Thoracic aorta (tissue), 2 donors: Measurements from ENCODE around the gene ZNF100. TPM values are rescaled to one million over a fixed set of nuclear protein-coding genes. Genes with fewer than 3 reads are reported as not detected.
"Not testable (repeated sequence)": the region's sequence is repeated elsewhere in the genome, so short reads cannot be mapped to it uniquely, and the experiment has no call there.

Source experiments
- ATAC-seq: fragments of 150-250 bp; one replicate; pipeline ENCODE4 v1.8.0; 2017; ENCODE audit warnings: low read depth; ENCODE audit not compliant: insufficient number of reproducible peaks, low FRiP score
- DNase-seq: peaks from one replicate; pipeline ENCODE4 v3.0.0-alpha.2; 2020; ENCODE audit warnings: low spot score
- H3K27ac ChIP-seq, 2 donors: fragments of 200-600 bp; sonication (generic); 1 replicate in 1 of 2; 2 replicates in 1 of 2; pipeline ENCODE4 v1.5.1; 2016; ENCODE audit warnings: mild to moderate bottlenecking in 2 of 2, moderate library complexity in 2 of 2
- H3K27me3 ChIP-seq: fragments of 200-600 bp; sonication (generic); replicated peaks from 2 replicates; pipeline ENCODE4 v1.6.0; 2016; ENCODE audit warnings: mild to moderate bottlenecking; ENCODE audit not compliant: insufficient read depth
- H3K36me3 ChIP-seq: fragments of 200-600 bp; sonication (generic); one replicate; pipeline ENCODE4 v1.5.1; 2016
- H3K4me1 ChIP-seq, 2 donors: fragments of 200-600 bp; sonication (generic); 1 replicate in 1 of 2; 2 replicates in 1 of 2; pipeline versions ENCODE4 v1.5.1 to v1.6.0; 2016; ENCODE audit warnings: low read depth in 2 of 2, mild to moderate bottlenecking in 1 of 2; ENCODE audit not compliant: control insufficient read depth in 1 of 2
- H3K4me3 ChIP-seq: fragments of 200-600 bp; sonication (generic); 2 replicates; pipeline ENCODE4 v1.5.1; 2016; ENCODE audit warnings: mild to moderate bottlenecking
- H3K9me3 ChIP-seq: fragments of 200-600 bp; sonication (generic); 2 replicates; pipeline ENCODE4 v1.5.1; 2016
- total RNA-seq, 2 donors: library from RNA; depleted of rRNA; stranded (reverse); fragments of >200 nt; gene quantifications; one replicate each; pipeline versions ENCODE4 v1.1.0 to v1.2.3, GENCODE V29; 2016
- TF ChIP-seq, protein P1 (sequence below): fragments of 200-600 bp; sonication (generic); IDR thresholded peaks from one replicate; pipeline ENCODE4 v1.5.1; 2019; ENCODE audit warnings: antibody characterized with exemption

The ZNF100 gene
- total RNA-seq, 2 donors from 2014 or later, result 6.6 to 9.1 TPM

DNA sequence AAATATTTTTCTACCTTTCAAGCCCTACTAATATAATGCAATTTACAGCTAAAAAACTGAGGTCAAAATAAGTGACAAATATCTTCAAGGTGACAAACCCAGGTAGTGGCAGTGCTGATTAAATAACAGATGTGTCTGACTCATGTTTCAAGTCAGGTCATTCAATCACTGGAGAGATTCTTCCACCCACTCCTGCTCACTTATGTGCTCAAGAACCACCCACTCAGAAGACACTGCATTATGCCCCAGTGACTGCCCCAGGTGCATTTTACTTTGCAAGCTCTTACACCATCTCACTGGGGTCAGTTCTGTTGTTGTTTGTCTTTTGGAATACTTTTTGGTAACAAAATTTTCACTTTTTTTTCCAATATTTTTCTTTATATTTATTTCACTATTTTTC, 2.2 kb downstream of the ZNF100 start:
- TF ChIP-seq, protein P1, sequence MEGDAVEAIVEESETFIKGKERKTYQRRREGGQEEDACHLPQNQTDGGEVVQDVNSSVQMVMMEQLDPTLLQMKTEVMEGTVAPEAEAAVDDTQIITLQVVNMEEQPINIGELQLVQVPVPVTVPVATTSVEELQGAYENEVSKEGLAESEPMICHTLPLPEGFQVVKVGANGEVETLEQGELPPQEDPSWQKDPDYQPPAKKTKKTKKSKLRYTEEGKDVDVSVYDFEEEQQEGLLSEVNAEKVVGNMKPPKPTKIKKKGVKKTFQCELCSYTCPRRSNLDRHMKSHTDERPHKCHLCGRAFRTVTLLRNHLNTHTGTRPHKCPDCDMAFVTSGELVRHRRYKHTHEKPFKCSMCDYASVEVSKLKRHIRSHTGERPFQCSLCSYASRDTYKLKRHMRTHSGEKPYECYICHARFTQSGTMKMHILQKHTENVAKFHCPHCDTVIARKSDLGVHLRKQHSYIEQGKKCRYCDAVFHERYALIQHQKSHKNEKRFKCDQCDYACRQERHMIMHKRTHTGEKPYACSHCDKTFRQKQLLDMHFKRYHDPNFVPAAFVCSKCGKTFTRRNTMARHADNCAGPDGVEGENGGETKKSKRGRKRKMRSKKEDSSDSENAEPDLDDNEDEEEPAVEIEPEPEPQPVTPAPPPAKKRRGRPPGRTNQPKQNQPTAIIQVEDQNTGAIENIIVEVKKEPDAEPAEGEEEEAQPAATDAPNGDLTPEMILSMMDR, result no peak
- Histone ChIP-seq H3K27me3 (no peaks in the 10 kb centered on the region), H3K9me3 (no peaks in the 10 kb centered on the region), H3K27ac (no peak overlapping the region), H3K36me3 (peaks cover 4% of the 10 kb centered on the region), H3K4me3 (no peak overlapping the region), H3K4me1 (no peaks in the 10 kb centered on the region)
- ATAC-seq (no peak), DNase-seq (no peak)

DNA sequence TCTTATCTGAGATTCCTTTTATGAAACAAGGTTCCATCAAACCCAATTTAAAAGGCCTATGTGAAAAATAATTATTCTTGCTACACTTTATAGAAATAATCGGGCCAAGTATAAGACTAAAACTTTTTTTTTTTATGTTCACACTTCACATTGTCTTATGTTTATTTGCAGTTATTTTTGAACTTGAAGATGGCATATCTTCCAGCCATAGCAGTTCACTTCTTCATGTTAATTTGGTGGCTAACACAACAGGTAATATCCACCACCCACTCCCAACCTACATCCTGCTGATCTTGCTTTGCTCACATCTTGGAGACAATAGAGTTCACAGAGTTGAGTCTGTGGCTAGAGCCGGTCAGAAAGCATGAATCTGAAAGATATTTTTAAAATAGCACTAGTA, 5.8 kb downstream of the ZNF100 start:
- not testable (repeated sequence) for H3K27me3 ChIP-seq, H3K9me3 ChIP-seq, H3K4me3 ChIP-seq, H3K27ac ChIP-seq, H3K4me1 ChIP-seq, H3K36me3 ChIP-seq, ATAC-seq, DNase-seq

DNA sequence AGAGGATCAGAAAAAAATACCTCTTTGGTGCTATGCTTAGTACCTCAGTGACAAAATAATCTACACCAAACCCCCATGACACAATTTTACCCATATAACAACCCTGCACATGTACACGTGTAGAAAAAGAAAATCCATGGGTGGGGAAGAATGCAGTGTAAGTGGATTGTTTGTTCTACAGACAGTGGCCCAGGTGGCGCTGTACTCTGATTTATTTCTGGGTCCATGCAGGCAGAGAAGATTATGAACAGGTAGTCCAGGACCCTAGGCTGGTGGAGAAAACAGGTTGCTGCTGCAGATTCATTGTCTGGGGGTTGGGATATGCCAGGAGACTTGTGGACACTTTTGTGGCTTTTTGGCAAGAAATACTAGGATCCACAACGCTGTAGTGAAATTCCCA, 9.1 kb downstream of the ZNF100 start:
- H3K36me3 ChIP-seq, result peaks cover 5% of the 10 kb centered on the region

DNA sequence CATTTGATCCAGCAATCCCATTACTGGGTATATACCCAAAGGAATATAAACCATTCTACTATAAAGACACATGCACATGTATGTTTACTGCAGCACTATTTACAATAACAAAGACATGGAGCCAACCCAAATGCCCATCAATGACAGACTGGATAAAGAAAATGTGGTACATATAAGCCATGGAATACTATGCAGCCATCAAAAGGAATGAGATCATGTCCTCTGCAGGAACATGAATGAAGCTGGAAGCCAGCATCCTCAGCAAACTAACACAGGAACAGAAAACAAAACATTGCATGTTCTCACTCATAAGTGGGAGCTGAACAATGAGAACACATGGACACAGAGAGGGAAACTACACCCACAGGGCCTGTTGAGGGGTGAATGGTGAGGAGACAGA, 11.8 kb downstream of the ZNF100 start:
- ATAC-seq, H3K27me3 ChIP-seq, H3K4me1 ChIP-seq, DNase-seq, H3K4me3 ChIP-seq, H3K27ac ChIP-seq, H3K9me3 ChIP-seq: not testable (repeated sequence)
- peaks cover 13% of the 10 kb centered on the region for H3K36me3 ChIP-seq

More for the DNA sequence above, 9.1 kb downstream of the ZNF100 start:
- ATAC-seq (no peak), DNase-seq (no peak)
- Histone ChIP-seq H3K4me1 (no peaks in the 10 kb centered on the region), H3K27me3 (no peaks in the 10 kb centered on the region), H3K9me3 (no peaks in the 10 kb centered on the region), H3K27ac (no peak overlapping the region), H3K4me3 (no peak overlapping the region)
- TF ChIP-seq, protein P1, result no peak

DNA sequence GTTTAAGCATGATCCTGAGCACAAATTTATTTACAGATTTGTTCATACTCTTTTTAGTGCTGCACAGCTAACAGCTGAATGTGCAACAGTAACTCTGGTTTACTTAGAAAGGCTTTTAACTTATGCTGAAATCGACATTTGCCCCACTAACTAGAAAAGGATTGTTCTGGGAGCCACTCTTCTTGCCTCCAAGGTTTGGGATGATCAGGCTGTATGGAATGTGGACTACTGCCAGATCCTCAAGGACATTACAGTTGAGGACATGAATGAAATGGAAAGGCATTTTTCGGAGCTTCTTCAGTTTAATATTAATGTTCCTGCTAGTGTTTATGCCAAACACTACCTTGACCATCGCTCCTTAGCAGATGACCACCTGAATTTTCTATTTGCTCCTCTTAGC, 16.0 kb downstream of the ZNF100 start:
- no peak overlapping the region for H3K27ac ChIP-seq
- H3K9me3 ChIP-seq, result no peaks in the 10 kb centered on the region
- no peaks in the 10 kb centered on the region for H3K27me3 ChIP-seq
- H3K4me3 ChIP-seq, result no peak overlapping the region
- H3K4me1 ChIP-seq, result no peaks in the 10 kb centered on the region
- H3K36me3 ChIP-seq, result peaks cover 13% of the 10 kb centered on the region
- ATAC-seq, result no peak
- TF ChIP-seq, protein P1, result no peak
- no peak for DNase-seq

DNA sequence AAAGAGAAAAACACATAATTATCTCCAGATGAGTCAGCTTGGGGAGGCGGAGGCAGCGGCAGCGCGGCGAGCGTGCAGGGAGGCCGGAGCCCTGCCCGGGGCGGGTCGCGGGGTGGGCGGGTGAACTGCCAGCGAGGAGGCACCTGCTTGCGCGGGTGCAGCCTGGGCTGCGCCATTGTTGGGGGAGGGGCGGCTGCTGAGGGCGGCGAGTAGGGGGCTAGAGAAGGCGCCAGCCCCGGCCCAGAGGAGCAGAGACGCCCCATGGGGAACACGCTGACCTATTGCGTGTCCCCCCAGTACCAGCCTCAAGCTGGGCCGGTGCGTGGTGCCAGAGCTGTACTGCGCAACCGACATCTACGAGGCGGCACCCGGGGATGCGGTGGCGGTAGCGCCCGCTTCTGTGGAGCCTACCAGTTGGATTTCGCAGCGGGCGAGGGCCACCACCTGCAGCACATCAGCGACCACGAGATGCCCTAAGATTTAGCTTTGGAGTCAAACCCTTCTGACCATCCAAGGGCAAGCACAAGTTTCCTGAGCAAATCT, 16.7 kb downstream of the ZNF100 start:
- TF ChIP-seq, protein P1, result no peak
- ATAC-seq (no peak), DNase-seq (no peak)
- no peak overlapping the region for H3K4me3 ChIP-seq
- H3K36me3 ChIP-seq, result peaks cover 13% of the 10 kb centered on the region
- H3K27ac ChIP-seq, result no peak overlapping the region
- no peaks in the 10 kb centered on the region for H3K4me1 ChIP-seq
- no peaks in the 10 kb centered on the region for H3K9me3 ChIP-seq
- no peaks in the 10 kb centered on the region for H3K27me3 ChIP-seq
